ENCODE measurements around the gene CCRL2.

- TF ChIP-seq CTCF (IDR thresholded peaks at IDR 0.05): no peak
- no peak for TF ChIP-seq POLR2AphosphoS5 (IDR thresholded peaks at IDR 0.05)
Observed at GRCh38 chr3:46358466-46358865, 48.6 kb upstream of the CCRL2 start.
